ENCODE measurements around the gene STYK1.

DNA sequence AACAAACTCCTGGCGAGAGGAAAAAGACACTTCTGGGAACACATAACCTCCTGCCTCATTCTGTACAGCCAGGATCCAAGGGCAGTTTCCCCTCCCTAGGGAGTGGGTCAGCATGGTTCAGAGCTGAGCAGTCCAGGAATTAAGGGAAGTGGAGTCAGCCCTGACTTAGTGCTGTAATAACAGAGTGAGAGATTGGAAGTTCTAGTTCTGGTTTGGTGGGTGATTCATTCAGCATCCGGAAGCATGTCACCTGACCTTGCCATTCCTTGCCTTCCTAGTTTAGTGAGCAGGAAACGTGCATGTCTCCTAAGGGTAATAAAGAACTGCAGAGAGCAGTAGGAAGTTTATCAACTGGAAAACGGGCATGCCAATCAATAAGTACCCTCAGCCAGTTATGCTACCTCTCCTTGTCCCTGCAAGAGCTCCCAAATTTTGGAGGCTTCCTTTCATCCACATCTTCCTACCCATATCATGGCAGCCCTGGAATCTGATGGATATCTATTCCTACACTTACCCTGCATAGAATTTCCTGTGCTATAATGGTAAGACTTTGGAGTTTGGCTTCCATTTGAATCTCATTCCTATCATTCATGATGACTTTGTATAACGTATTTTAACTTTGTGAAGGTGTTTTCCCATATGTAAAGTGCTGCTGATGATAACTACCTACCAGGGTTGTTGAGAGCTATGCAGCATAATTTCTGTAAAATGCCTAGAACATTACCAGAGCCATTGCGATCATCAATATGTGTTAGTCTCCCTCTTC lies 31.9 kb downstream of the STYK1 start:
- TF ChIP-seq POLR2A (IDR thresholded peaks at IDR 0.05), result no peak
- TF ChIP-seq, protein P1, sequence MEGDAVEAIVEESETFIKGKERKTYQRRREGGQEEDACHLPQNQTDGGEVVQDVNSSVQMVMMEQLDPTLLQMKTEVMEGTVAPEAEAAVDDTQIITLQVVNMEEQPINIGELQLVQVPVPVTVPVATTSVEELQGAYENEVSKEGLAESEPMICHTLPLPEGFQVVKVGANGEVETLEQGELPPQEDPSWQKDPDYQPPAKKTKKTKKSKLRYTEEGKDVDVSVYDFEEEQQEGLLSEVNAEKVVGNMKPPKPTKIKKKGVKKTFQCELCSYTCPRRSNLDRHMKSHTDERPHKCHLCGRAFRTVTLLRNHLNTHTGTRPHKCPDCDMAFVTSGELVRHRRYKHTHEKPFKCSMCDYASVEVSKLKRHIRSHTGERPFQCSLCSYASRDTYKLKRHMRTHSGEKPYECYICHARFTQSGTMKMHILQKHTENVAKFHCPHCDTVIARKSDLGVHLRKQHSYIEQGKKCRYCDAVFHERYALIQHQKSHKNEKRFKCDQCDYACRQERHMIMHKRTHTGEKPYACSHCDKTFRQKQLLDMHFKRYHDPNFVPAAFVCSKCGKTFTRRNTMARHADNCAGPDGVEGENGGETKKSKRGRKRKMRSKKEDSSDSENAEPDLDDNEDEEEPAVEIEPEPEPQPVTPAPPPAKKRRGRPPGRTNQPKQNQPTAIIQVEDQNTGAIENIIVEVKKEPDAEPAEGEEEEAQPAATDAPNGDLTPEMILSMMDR (IDR thresholded peaks at IDR 0.05), result no peak

Data from heart left ventricle (tissue), 13 donors.